Right lobe of liver (tissue), 4 donors: ENCODE measurements around the gene CCDC24.

Source experiments
- CTCF ChIP-seq, 4 donors: fragments of 200-600 bp in 3 of 4; fragments of 450-650 bp in 1 of 4; IDR thresholded peaks; one replicate each; pipeline versions ENCODE4 v1.5.1 to v1.8.0; 2016 to 2022; ENCODE audit warnings: antibody characterized with exemption in 4 of 4, mild to moderate bottlenecking in 2 of 4
- POLR2A ChIP-seq: fragments of 450-650 bp; IDR thresholded peaks from one replicate; pipeline ENCODE4 v1.6.1; 2017; ENCODE audit warnings: antibody characterized with exemption, mild to moderate bottlenecking
- donor health status: DM: no; HTN: no; CAD: no.
- donor health status: DM: no; HTN: no; CAD: no.
- donor health status: DM: no; HTN: yes; CAD: no.

GRCh38 chr1:43978551-43979260 lies 12.7 kb upstream of the CCDC24 start, which contains the start of gene B4GALT2:
- TF ChIP-seq POLR2A: no peak
- no peak for TF ChIP-seq CTCF (IDR thresholded peaks at IDR 0.05)
